ENCODE results near the gene TNFRSF21. TPM values are rescaled to one million over a fixed set of nuclear protein-coding genes. Genes with fewer than 3 reads are reported as not detected.

TNFRSF21 gene
- polyA plus RNA-seq, 1 donor from 2014 or later, result 13.0 TPM

GRCh38 chr6:47264775-47265184 is 44.9 kb downstream of the TNFRSF21 start:
- Histone ChIP-seq H4K20me1 (ENCODE audit: insufficient read depth) (no peaks in the 10 kb centered on the region), H3K27ac (ENCODE audit: low read length) (no peak overlapping the region), H3K9me3 (ENCODE audit: low read length) (no peaks in the 10 kb centered on the region), H2AFZ (ENCODE audit: low read depth, low read length) (no peak overlapping the region), H3K79me2 (replicated peaks; ENCODE audit: insufficient read depth, low read length) (no peaks in the 10 kb centered on the region), H3K4me3 (ENCODE audit: low read length) (no peak overlapping the region), H3K9me2 (ENCODE audit: insufficient read depth, low read length) (no peaks in the 10 kb centered on the region), H3K4me2 (ENCODE audit: low read length) (no peak overlapping the region), H3F3A (ENCODE audit: insufficient read depth, low read length, poor library complexity, severe bottlenecking) (no peaks in the 10 kb centered on the region), H3K27me3 (ENCODE audit: insufficient read depth, low read depth, low read length) (no peaks in the 10 kb centered on the region), H3K36me3 (ENCODE audit: insufficient read depth, low read length) (peaks cover 10% of the 10 kb centered on the region), H3K9ac (ENCODE audit: low read length) (no peak overlapping the region)
- no peak for TF ChIP-seq MXI1 (conservative IDR thresholded peaks at IDR 0.05; ENCODE audit: poor library complexity, severe bottlenecking)
- no peak for TF ChIP-seq SMC3 (conservative IDR thresholded peaks at IDR 0.05; ENCODE audit: poor library complexity)
- no peak for TF ChIP-seq POLR2AphosphoS5 (IDR thresholded peaks at IDR 0.05)
- TF ChIP-seq CTCF (IDR thresholded peaks at IDR 0.05; ENCODE audit: poor library complexity, severe bottlenecking), result no peak
- no peak for TF ChIP-seq EZH2 (IDR thresholded peaks at IDR 0.05; ENCODE audit: borderline replicate concordance, insufficient read depth, low read length, poor library complexity, severe bottlenecking)
- no peak for TF ChIP-seq REST (IDR thresholded peaks at IDR 0.05; ENCODE audit: borderline replicate concordance)
- no peak for TF ChIP-seq RAD21 (conservative IDR thresholded peaks at IDR 0.05)
- no peak for TF ChIP-seq EP300 (conservative IDR thresholded peaks at IDR 0.05; ENCODE audit: poor library complexity, severe bottlenecking)
- no peak for TF ChIP-seq TAF1 (IDR thresholded peaks at IDR 0.05; ENCODE audit: low read depth)

GRCh38 chr6:47263268-47263667 is 46.4 kb downstream of the TNFRSF21 start:
- H3K9me3 ChIP-seq (ENCODE audit: low read length), result no peaks in the 10 kb centered on the region
- H3K9me2 ChIP-seq (ENCODE audit: insufficient read depth, low read length), result no peaks in the 10 kb centered on the region
- H3K79me2 ChIP-seq (replicated peaks; ENCODE audit: insufficient read depth, low read length), result no peaks in the 10 kb centered on the region
- no peaks in the 10 kb centered on the region for H3K27me3 ChIP-seq (ENCODE audit: insufficient read depth, low read depth, low read length)
- H3F3A ChIP-seq (ENCODE audit: insufficient read depth, low read length, poor library complexity, severe bottlenecking), result no peaks in the 10 kb centered on the region
- no peak overlapping the region for H3K9ac ChIP-seq (ENCODE audit: low read length)
- H4K20me1 ChIP-seq (ENCODE audit: insufficient read depth), result no peaks in the 10 kb centered on the region
- H3K4me2 ChIP-seq (ENCODE audit: low read length), result no peak overlapping the region
- no peak for TF ChIP-seq POLR2AphosphoS5 (IDR thresholded peaks at IDR 0.05)
- no peak for TF ChIP-seq EZH2 (IDR thresholded peaks at IDR 0.05; ENCODE audit: borderline replicate concordance, insufficient read depth, low read length, poor library complexity, severe bottlenecking)
- TF ChIP-seq RAD21 (conservative IDR thresholded peaks at IDR 0.05), result no peak
- TF ChIP-seq MXI1 (conservative IDR thresholded peaks at IDR 0.05; ENCODE audit: poor library complexity, severe bottlenecking), result no peak
- TF ChIP-seq CTCF (IDR thresholded peaks at IDR 0.05; ENCODE audit: poor library complexity, severe bottlenecking), result no peak
- no peak for TF ChIP-seq REST (IDR thresholded peaks at IDR 0.05; ENCODE audit: borderline replicate concordance)
- no peak for TF ChIP-seq TAF1 (IDR thresholded peaks at IDR 0.05; ENCODE audit: low read depth)
- no peak overlapping the region for H3K4me3 ChIP-seq (ENCODE audit: low read length)
- no peaks in the 10 kb centered on the region for H3K36me3 ChIP-seq (ENCODE audit: insufficient read depth, low read length)
- no peak overlapping the region for H3K27ac ChIP-seq (ENCODE audit: low read length)
- H2AFZ ChIP-seq (ENCODE audit: low read depth, low read length), result no peak overlapping the region

Data from neural cell (in vitro differentiated cells).